SK-MEL-5 (cell line): Measurements from ENCODE around the gene TMEM88. TPM values are rescaled to one million over a fixed set of nuclear protein-coding genes. Genes with fewer than 3 reads are reported as not detected.
A peak's percentile ranks its signal among the peaks of the same experiment; 100 is the strongest.

Experiments used
- DNase-seq: peaks from one replicate; pipeline ENCODE4 v3.0.0-alpha.2; 2016; ENCODE audit warnings: low read depth, low spot score
- in situ Hi-C: cut with HindIII; loops from 2 replicates; pipeline ENCODE4 v1.10.0; 2016; ENCODE audit warnings: low sequenced_read_pairs, high pct_unique_total_duplicates, low pct_unique_long_range_greater_than_20kb
- total RNA-seq: library from RNA; depleted of rRNA; stranded (reverse); fragments of >200 nt; shearing (Covaris generic); gene quantifications from 2 replicates; pipeline ENCODE4 v1.2.3, GENCODE V29; 2014

Gene TMEM88
- total RNA-seq, 1 experiment from 2014 or later, result 0.18 TPM

- in situ Hi-C loops, result no loop called here
- DNase-seq, result no peak
Measured at GRCh38 chr17:7840441-7840840, 14.4 kb upstream of the TMEM88 start.

GRCh38 chr17:7840875-7841274, 14.0 kb upstream of the TMEM88 start:
- DNase-seq, result no peak
- in situ Hi-C loops, result no loop called here

GRCh38 chr17:7841396-7841914, 13.4 kb upstream of the TMEM88 start:
- in situ Hi-C loops, result no loop called here
- DNase-seq, result peak; percentile 56

- DNase-seq, result peak; percentile 90
- in situ Hi-C loops, result no loop called here
Measured at GRCh38 chr17:7841915-7842379, 12.9 kb upstream of the TMEM88 start.

- DNase-seq, result peak; percentile 61
- in situ Hi-C loops, result no loop called here
Measured at GRCh38 chr17:7842380-7843256, 12.2 kb upstream of the TMEM88 start.

GRCh38 chr17:7843257-7843535, 11.7 kb upstream of the TMEM88 start:
- in situ Hi-C loops, result no loop called here

GRCh38 chr17:7843536-7844291, 11.2 kb upstream of the TMEM88 start:
- peak; percentile 77 for DNase-seq
- in situ Hi-C loops, result no loop called here

More at GRCh38 chr17:7843257-7843535, 11.7 kb upstream of the TMEM88 start:
- no peak for DNase-seq

- DNase-seq, result peak; percentile 96
- in situ Hi-C loops, result no loop called here
Measured at GRCh38 chr17:7844292-7845154, 10.3 kb upstream of the TMEM88 start.

GRCh38 chr17:7845359-7846062, 9.4 kb upstream of the TMEM88 start:
- in situ Hi-C loops, result no loop called here
- no peak for DNase-seq

- in situ Hi-C loops, result no loop called here
Measured at GRCh38 chr17:7846063-7846735, 8.7 kb upstream of the TMEM88 start.

GRCh38 chr17:7846765-7847661, 7.9 kb upstream of the TMEM88 start:
- in situ Hi-C loops, result no loop called here
- no peak for DNase-seq

More at GRCh38 chr17:7846063-7846735, 8.7 kb upstream of the TMEM88 start:
- no peak for DNase-seq

GRCh38 chr17:7848131-7848579, 6.7 kb upstream of the TMEM88 start:
- no peak for DNase-seq
- in situ Hi-C loops, result no loop called here

GRCh38 chr17:7848739-7849129, 6.1 kb upstream of the TMEM88 start:
- in situ Hi-C loops, result no loop called here
- DNase-seq, result no peak

GRCh38 chr17:7849130-7849750, 5.6 kb upstream of the TMEM88 start:
- in situ Hi-C loops, result no loop called here
- no peak for DNase-seq

GRCh38 chr17:7849751-7850504, 4.9 kb upstream of the TMEM88 start:
- no peak for DNase-seq
- in situ Hi-C loops, result no loop called here
